NT2/D1 (cell line): ENCODE data around the gene CD38.

Experiments used
- DNase-seq: peaks from one replicate; pipeline ENCODE4 v3.0.0-alpha.2; 2011; ENCODE audit warnings: low read depth, low spot score
- H3K27me3 ChIP-seq: 2 replicates; pipeline ENCODE4 v1.6.0; 2011; ENCODE audit warnings: mild to moderate bottlenecking; ENCODE audit not compliant: insufficient read length, insufficient read depth
- H3K36me3 ChIP-seq: 2 replicates; pipeline ENCODE4 v1.6.1; 2011; ENCODE audit warnings: mild to moderate bottlenecking, low read length, mixed read lengths; ENCODE audit not compliant: insufficient read depth, insufficient read length
- H3K4me1 ChIP-seq: 2 replicates; pipeline ENCODE4 v1.5.1; 2011; ENCODE audit not compliant: insufficient read depth, insufficient read length
- H3K4me3 ChIP-seq: 2 replicates; pipeline ENCODE4 v1.5.1; 2011; ENCODE audit warnings: low read depth; ENCODE audit not compliant: insufficient read length
- H3K9ac ChIP-seq: 2 replicates; pipeline ENCODE4 v1.6.0; 2011; ENCODE audit warnings: low read depth; ENCODE audit not compliant: insufficient read length
- H3K9me3 ChIP-seq: 2 replicates; pipeline ENCODE4 v1.5.1; 2011; ENCODE audit warnings: mild to moderate bottlenecking, low read length; ENCODE audit not compliant: insufficient read depth
- SUZ12 ChIP-seq: IDR thresholded peaks from 2 replicates; pipeline ENCODE4 v1.6.1; 2011; ENCODE audit not compliant: insufficient read length, insufficient read depth; ENCODE audit errors: extremely low read depth
- YY1 ChIP-seq: IDR thresholded peaks from 2 replicates; pipeline ENCODE4 v1.6.1; 2011; ENCODE audit not compliant: insufficient read length, insufficient read depth
- ZNF274 ChIP-seq: IDR thresholded peaks from 2 replicates; pipeline ENCODE4 v1.6.1; 2011; ENCODE audit warnings: mild to moderate bottlenecking, low read depth, low read length

Gene CD38

GRCh38 chr4:15765391-15765790 lies 12.7 kb upstream of the CD38 start:
- no peaks in the 10 kb centered on the region for H3K27me3 ChIP-seq
- H3K9me3 ChIP-seq: no peaks in the 10 kb centered on the region; the same call in 1 of the 2 replicates
- no peak for DNase-seq
- H3K4me1 ChIP-seq: no peaks in the 10 kb centered on the region
- no peak overlapping the region for H3K9ac ChIP-seq
- TF ChIP-seq ZNF274 (no peak), YY1 (no peak), SUZ12 (no peak)
- no peak overlapping the region for H3K4me3 ChIP-seq
- H3K36me3 ChIP-seq: no peaks in the 10 kb centered on the region

- no peak for DNase-seq
- Histone ChIP-seq H3K36me3 (no peaks in the 10 kb centered on the region), H3K9me3 (no peaks in the 10 kb centered on the region; the same call in 1 of the 2 replicates), H3K4me1 (no peaks in the 10 kb centered on the region), H3K4me3 (no peak overlapping the region), H3K9ac (no peak overlapping the region), H3K27me3 (no peaks in the 10 kb centered on the region)
- TF ChIP-seq ZNF274: no peak
- no peak for TF ChIP-seq YY1
- TF ChIP-seq SUZ12: no peak
These were observed 12.0 kb upstream of the CD38 start for GRCh38 chr4:15765910-15766697.

GRCh38 chr4:15766821-15767220 lies 11.3 kb upstream of the CD38 start:
- no peak for TF ChIP-seq YY1
- no peak for DNase-seq
- Histone ChIP-seq H3K27me3 (no peaks in the 10 kb centered on the region), H3K4me1 (no peaks in the 10 kb centered on the region), H3K36me3 (no peaks in the 10 kb centered on the region), H3K4me3 (no peak overlapping the region), H3K9me3 (no peaks in the 10 kb centered on the region; the same call in 1 of the 2 replicates), H3K9ac (no peak overlapping the region)

GRCh38 chr4:15769202-15769601 lies 8.9 kb upstream of the CD38 start:
- Histone ChIP-seq H3K9ac (no peak overlapping the region), H3K9me3 (no peaks in the 10 kb centered on the region), H3K4me1 (no peaks in the 10 kb centered on the region), H3K36me3 (no peaks in the 10 kb centered on the region), H3K27me3 (no peaks in the 10 kb centered on the region), H3K4me3 (no peak overlapping the region)
- TF ChIP-seq ZNF274 (no peak), YY1 (no peak), SUZ12 (no peak)
- no peak for DNase-seq

- H3K27me3 ChIP-seq: peaks cover 15% of the 10 kb centered on the region
- no peak for DNase-seq
- H3K36me3 ChIP-seq: no peaks in the 10 kb centered on the region
- H3K4me1 ChIP-seq: no peaks in the 10 kb centered on the region
- no peak overlapping the region for H3K9ac ChIP-seq
- H3K9me3 ChIP-seq: no peaks in the 10 kb centered on the region
- no peak for TF ChIP-seq ZNF274
- no peak for TF ChIP-seq YY1
- no peak for TF ChIP-seq SUZ12
- H3K4me3 ChIP-seq: no peak overlapping the region
These were observed 6.7 kb upstream of the CD38 start for GRCh38 chr4:15771216-15772058.

- Histone ChIP-seq H3K9ac (no peak overlapping the region), H3K27me3 (peaks cover 40% of the 10 kb centered on the region), H3K9me3 (no peaks in the 10 kb centered on the region), H3K4me1 (peaks cover 2% of the 10 kb centered on the region), H3K4me3 (no peak overlapping the region), H3K36me3 (no peaks in the 10 kb centered on the region)
- DNase-seq: no peak
- TF ChIP-seq ZNF274 (no peak), YY1 (no peak)
These were observed 4.1 kb upstream of the CD38 start for GRCh38 chr4:15774020-15774420.

GRCh38 chr4:15776871-15777648 lies 1.1 kb upstream of the CD38 start:
- H3K27me3 ChIP-seq: peaks cover 63% of the 10 kb centered on the region
- DNase-seq: no peak
- H3K4me1 ChIP-seq: peaks cover 2% of the 10 kb centered on the region
- H3K9ac ChIP-seq: no peak overlapping the region
- H3K4me3 ChIP-seq: no peak overlapping the region
- H3K9me3 ChIP-seq: no peaks in the 10 kb centered on the region
- TF ChIP-seq SUZ12 (no peak), ZNF274 (no peak), YY1 (no peak)
- H3K36me3 ChIP-seq: no peaks in the 10 kb centered on the region
